GM21390 (cell line): ENCODE measurements around the gene PDRG1.
"Not testable (repeated sequence)": the region's sequence is repeated elsewhere in the genome, so short reads cannot be mapped to it uniquely, and the experiment has no call there.

Source experiments
- ATAC-seq: cut with Tn5 transposase; IDR thresholded peaks from one replicate; pipeline ENCODE4 v1.9.1; 2021; ENCODE audit not compliant: unreplicated experiment

Gene PDRG1

GRCh38 chr20:31929631-31930030 is 22.2 kb downstream of the PDRG1 start:
- not testable (repeated sequence) for ATAC-seq

- ATAC-seq, result no peak
These were observed 24.2 kb downstream of the PDRG1 start for GRCh38 chr20:31927627-31928159.

- no peak for ATAC-seq
These were observed 25.4 kb downstream of the PDRG1 start for GRCh38 chr20:31926493-31926892.

GRCh38 chr20:31925631-31926030 is 26.2 kb downstream of the PDRG1 start:
- no peak for ATAC-seq

GRCh38 chr20:31924561-31924960 is 27.3 kb downstream of the PDRG1 start:
- no peak for ATAC-seq

GRCh38 chr20:31923388-31924331 is 28.2 kb downstream of the PDRG1 start:
- ATAC-seq, result peak; percentile 61

- no peak for ATAC-seq
These were observed 29.3 kb downstream of the PDRG1 start for GRCh38 chr20:31922588-31922987.

GRCh38 chr20:31922181-31922580 is 29.7 kb downstream of the PDRG1 start:
- no peak for ATAC-seq

- not testable (repeated sequence) for ATAC-seq
These were observed 30.4 kb downstream of the PDRG1 start for GRCh38 chr20:31921480-31921879.

GRCh38 chr20:31920275-31920855 is 31.5 kb downstream of the PDRG1 start:
- ATAC-seq, result no peak

GRCh38 chr20:31919410-31920155 is 32.3 kb downstream of the PDRG1 start:
- ATAC-seq, result no peak

- no peak for ATAC-seq
These were observed 33.3 kb downstream of the PDRG1 start for GRCh38 chr20:31918466-31919105.

GRCh38 chr20:31917962-31918412 is 33.9 kb downstream of the PDRG1 start:
- ATAC-seq, result not testable (repeated sequence)

- no peak for ATAC-seq
These were observed 35.1 kb downstream of the PDRG1 start for GRCh38 chr20:31916708-31917107.

- no peak for ATAC-seq
These were observed 36.2 kb downstream of the PDRG1 start for GRCh38 chr20:31915491-31916280.

- ATAC-seq, result no peak
These were observed 37.7 kb downstream of the PDRG1 start for GRCh38 chr20:31914170-31914569.

GRCh38 chr20:31913431-31914157 is 38.3 kb downstream of the PDRG1 start:
- ATAC-seq, result no peak

- no peak for ATAC-seq
These were observed 41.6 kb downstream of the PDRG1 start for GRCh38 chr20:31910071-31910803.
